Measurements from ENCODE around the gene RPL26.

DNA sequence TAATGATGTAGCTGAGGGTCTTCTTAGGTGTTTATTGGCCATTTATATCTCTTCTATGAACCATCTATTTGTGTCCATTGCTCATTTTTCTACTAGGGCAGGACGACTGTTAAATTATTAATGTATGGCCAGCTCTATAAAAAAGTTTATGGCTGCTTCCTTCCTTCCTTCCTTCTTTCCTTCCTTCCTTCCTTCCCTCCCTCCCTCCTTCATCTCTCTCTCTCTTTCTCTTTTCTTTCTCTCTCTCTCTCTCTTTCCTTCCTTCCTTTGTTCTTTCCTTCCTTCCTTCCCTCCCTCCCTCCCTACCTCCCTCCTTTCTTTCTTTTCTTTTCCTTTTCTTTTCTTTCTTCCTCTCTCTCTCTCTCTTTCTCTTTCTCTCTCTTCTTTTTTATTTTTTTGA is 35.5 kb upstream of the RPL26 start:
- TF ChIP-seq CTCF (IDR thresholded peaks at IDR 0.05): no peak
- TF ChIP-seq POLR2A (IDR thresholded peaks at IDR 0.05): no peak

Data from body of pancreas (tissue), 4 donors.